B cell (primary cell): Measurements from ENCODE around the gene MAN1B1.

Experiments
- EZH2 ChIP-seq: IDR thresholded peaks from 2 replicates; pipeline ENCODE4 v1.6.1; 2012; ENCODE audit warnings: borderline replicate concordance, low read depth, mild to moderate bottlenecking, moderate library complexity, low read length; ENCODE audit not compliant: insufficient read depth, poor library complexity, severe bottlenecking
- TF ChIP-seq, protein P1 (sequence below): fragments of 200-600 bp; IDR thresholded peaks from one replicate; pipeline ENCODE4 v1.8.0; 2022; ENCODE audit warnings: antibody characterized with exemption, mild to moderate bottlenecking

DNA sequence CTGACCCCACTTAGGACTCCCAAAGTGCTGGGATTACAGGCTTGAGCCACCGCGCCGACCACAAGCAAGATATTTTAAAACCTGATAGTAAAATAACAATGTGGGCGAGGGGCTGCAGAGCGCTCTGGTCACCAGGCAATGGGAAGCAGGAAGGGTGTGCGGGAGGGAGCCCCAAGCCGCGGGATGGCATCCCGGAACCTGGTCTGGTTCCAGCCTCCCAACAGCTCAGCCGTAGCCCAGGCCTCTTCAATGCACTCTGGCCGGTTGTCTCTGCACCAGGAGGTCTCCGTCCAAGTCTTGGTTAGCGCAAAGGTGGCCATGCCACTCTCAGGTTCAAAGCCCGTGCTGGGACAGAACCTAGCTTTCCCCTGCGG, 10.2 kb upstream of the MAN1B1 start:
- TF ChIP-seq, protein P1, sequence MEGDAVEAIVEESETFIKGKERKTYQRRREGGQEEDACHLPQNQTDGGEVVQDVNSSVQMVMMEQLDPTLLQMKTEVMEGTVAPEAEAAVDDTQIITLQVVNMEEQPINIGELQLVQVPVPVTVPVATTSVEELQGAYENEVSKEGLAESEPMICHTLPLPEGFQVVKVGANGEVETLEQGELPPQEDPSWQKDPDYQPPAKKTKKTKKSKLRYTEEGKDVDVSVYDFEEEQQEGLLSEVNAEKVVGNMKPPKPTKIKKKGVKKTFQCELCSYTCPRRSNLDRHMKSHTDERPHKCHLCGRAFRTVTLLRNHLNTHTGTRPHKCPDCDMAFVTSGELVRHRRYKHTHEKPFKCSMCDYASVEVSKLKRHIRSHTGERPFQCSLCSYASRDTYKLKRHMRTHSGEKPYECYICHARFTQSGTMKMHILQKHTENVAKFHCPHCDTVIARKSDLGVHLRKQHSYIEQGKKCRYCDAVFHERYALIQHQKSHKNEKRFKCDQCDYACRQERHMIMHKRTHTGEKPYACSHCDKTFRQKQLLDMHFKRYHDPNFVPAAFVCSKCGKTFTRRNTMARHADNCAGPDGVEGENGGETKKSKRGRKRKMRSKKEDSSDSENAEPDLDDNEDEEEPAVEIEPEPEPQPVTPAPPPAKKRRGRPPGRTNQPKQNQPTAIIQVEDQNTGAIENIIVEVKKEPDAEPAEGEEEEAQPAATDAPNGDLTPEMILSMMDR = no peak
- no peak for TF ChIP-seq EZH2
